Right lobe of liver (tissue), 6 donors: Measurements from ENCODE around the gene CD3G. TPM values are rescaled to one million over a fixed set of nuclear protein-coding genes. Genes with fewer than 3 reads are reported as not detected.

Source experiments
- ATAC-seq, 4 donors: fragments of 200-7000 bp; cut with Tn5 transposase; one replicate each; pipeline ENCODE4 v1.9.1; 2020; ENCODE audit warnings: mild to moderate bottlenecking in 4 of 4, moderate library complexity in 4 of 4
- DNase-seq, 3 donors: peaks; one replicate each; pipeline ENCODE4 v3.0.0-alpha.2; 2020
- H3K27ac ChIP-seq, 3 donors: fragments of 200-600 bp; one replicate each; pipeline ENCODE4 v1.8.0; 2022
- H3K27me3 ChIP-seq, 2 donors: fragments of 200-600 bp; one replicate each; pipeline ENCODE4 v1.8.0; 2022
- H3K36me3 ChIP-seq, 4 donors: fragments of 200-600 bp; sonication (generic) in 1 of 4; one replicate each; pipeline versions ENCODE4 v1.5.1 to v1.8.0; 2017 to 2022; ENCODE audit warnings: control low read depth in 1 of 4
- H3K4me1 ChIP-seq, 4 donors: fragments of 200-600 bp; sonication (generic) in 1 of 4; one replicate each; pipeline versions ENCODE4 v1.5.1 to v1.8.0; 2017 to 2022; ENCODE audit warnings: control low read depth in 1 of 4
- H3K4me3 ChIP-seq, 3 donors: fragments of 200-600 bp; one replicate each; pipeline ENCODE4 v1.8.0; 2022
- H3K9me3 ChIP-seq, 4 donors: fragments of 200-600 bp; sonication (generic) in 1 of 4; one replicate each; pipeline versions ENCODE4 v1.5.1 to v1.8.0; 2017 to 2022; ENCODE audit warnings: control low read depth in 1 of 4
- CTCF ChIP-seq, 4 donors: fragments of 200-600 bp in 3 of 4; fragments of 450-650 bp in 1 of 4; IDR thresholded peaks; one replicate each; pipeline versions ENCODE4 v1.5.1 to v1.8.0; 2016 to 2022; ENCODE audit warnings: antibody characterized with exemption in 4 of 4, mild to moderate bottlenecking in 2 of 4
- POLR2A ChIP-seq: fragments of 450-650 bp; IDR thresholded peaks from one replicate; pipeline ENCODE4 v1.6.1; 2017; ENCODE audit warnings: antibody characterized with exemption, mild to moderate bottlenecking
- WGBS: methylation state at CpG from one replicate; pipeline ENCODE4 v1.1.6; 2018; ENCODE audit warnings: low coverage, low lambda C conversion rate; ENCODE audit not compliant: insufficient coverage; ENCODE audit errors: missing lambda C conversion rate; 5-methylcytosine and 5-hydroxymethylcytosine counted together
- intact Hi-C, 2 donors: fragments of 100-400 bp; cut with DNase I; formaldehyde crosslinking; loops; one replicate each; pipeline versions ENCODE4 v1.11.2 to v1.14.1; 2022
- total RNA-seq, 6 experiments: library from RNA; depleted of rRNA in 2 of 6; stranded (reverse); fragments of >200 nt in 2 of 6; fragmentation: NEBNext Ultra II Directional in 3 of 6; extraction: Animal tissue kit (Norgen Biotek cat#: 25700) in 3 of 6; gene quantifications; one replicate each; pipeline versions ENCODE4 v1.1.0 to v1.2.4, GENCODE V29; 2016 to 2023
- donor health status: DM: no; HTN: yes; CAD: no.
- donor health status: DM: no; HTN: no; CAD: no.
- donor health status: DM: no; HTN: no; CAD: no.
- donor health status: DM: no; HTN: yes; CAD: no.
- donor health status: DM: no; HTN: yes; CAD: no.

The CD3G gene
- total RNA-seq, 6 experiments from 2014 or later = 0.27 to 1.7 (median 0.36) TPM

- Histone ChIP-seq H3K4me1 (no peaks in the 10 kb centered on the region), H3K27me3 (no peaks in the 10 kb centered on the region), H3K36me3 (no peaks in the 10 kb centered on the region), H3K27ac (no peak overlapping the region), H3K9me3 (no peaks in the 10 kb centered on the region), H3K4me3 (no peak overlapping the region)
- no peak for ATAC-seq
- WGBS = 69% methylated on average over 8 of the region's 9 CpGs
- intact Hi-C loops = no loop called here
- DNase-seq = no peak
- TF ChIP-seq CTCF (IDR thresholded peaks at IDR 0.05) (no peak), POLR2A (no peak)
Observed at GRCh38 chr11:118343248-118343647, 896 bp upstream of the CD3G start.

- no peaks in the 10 kb centered on the region for H3K9me3 ChIP-seq
- no peak overlapping the region for H3K27ac ChIP-seq
- no peaks in the 10 kb centered on the region for H3K36me3 ChIP-seq
- intact Hi-C loops = no loop called here
- 68% methylated on average over 6 of the region's 6 CpGs for WGBS
- no peak for ATAC-seq
- H3K4me3 ChIP-seq = no peak overlapping the region
- DNase-seq = no peak
- no peaks in the 10 kb centered on the region for H3K27me3 ChIP-seq
- no peaks in the 10 kb centered on the region for H3K4me1 ChIP-seq
- TF ChIP-seq CTCF (IDR thresholded peaks at IDR 0.05) (no peak), POLR2A (no peak)
Observed at GRCh38 chr11:118349475-118349874, 5.3 kb downstream of the CD3G start.

- intact Hi-C loops = loop anchor here (5.0 to 10.0 kb wide), 2 partner anchors 48 to 56 kb away; partner anchors contain the start of gene CD3E (in 1 of the 2)
- no peak for ATAC-seq
- WGBS = 7% methylated on average over 5 of the region's 6 CpGs
- no peak overlapping the region for H3K27ac ChIP-seq
- no peaks in the 10 kb centered on the region for H3K27me3 ChIP-seq
- H3K36me3 ChIP-seq = no peaks in the 10 kb centered on the region
- no peak for DNase-seq
- no peak for TF ChIP-seq POLR2A
- peak; percentile 53 to 61 (median 56) for TF ChIP-seq CTCF (IDR thresholded peaks at IDR 0.05)
- no peak overlapping the region for H3K4me3 ChIP-seq
- no peaks in the 10 kb centered on the region for H3K9me3 ChIP-seq
- no peaks in the 10 kb centered on the region for H3K4me1 ChIP-seq
Observed at GRCh38 chr11:118353084-118353710, 9.1 kb downstream of the CD3G start.

- intact Hi-C loops = loop anchor here in 1 of 2 donors (10.0 kb wide), 1 partner anchor 53 kb away; the partner anchor contains the start of gene CD3E
- DNase-seq = no peak
- 45% methylated on average over 3 of the region's 3 CpGs for WGBS
- no peak for TF ChIP-seq POLR2A
- no peak for TF ChIP-seq CTCF (IDR thresholded peaks at IDR 0.05)
- no peak overlapping the region for H3K27ac ChIP-seq
- H3K4me1 ChIP-seq = peaks cover 0 to 12% (median 3%) of the 10 kb centered on the region in 4 donors
- ATAC-seq = no peak
- H3K36me3 ChIP-seq = no peaks in the 10 kb centered on the region
- no peak overlapping the region for H3K4me3 ChIP-seq
- no peaks in the 10 kb centered on the region for H3K9me3 ChIP-seq
- no peaks in the 10 kb centered on the region for H3K27me3 ChIP-seq
Observed at GRCh38 chr11:118358071-118358470, 13.9 kb downstream of the CD3G start.
